IMR-90 (cell line): ENCODE measurements around the gene FBXW2. TPM values are rescaled to one million over a fixed set of nuclear protein-coding genes. Genes with fewer than 3 reads are reported as not detected.

ENCODE experiments used
- ATAC-seq: fragments of 200-7000 bp; cut with Tn5 transposase; 2 replicates; pipeline ENCODE4 v1.9.1; 2020; ENCODE audit warnings: low read depth, mild to moderate bottlenecking, moderate library complexity
- BruUV-seq: library from RNA; stranded (reverse); fragments of 400-500 nt; replicated peaks from 2 replicates; lab custom pipeline; 2021; lab: Mats Ljungman, UMichigan
- CTCF ChIA-PET: fragments of 300-600 bp; formaldehyde crosslinking; extraction: SDS; loops from one replicate; lab custom pipeline; 2021; ENCODE audit warnings: antibody characterized with exemption; lab: Yijun Ruan, JAX
- POLR2A ChIA-PET: fragments of 300-600 bp; sonication (Branson Sonifier 250); formaldehyde crosslinking; loops from one replicate; lab custom pipeline; 2022; ENCODE audit warnings: antibody characterized with exemption; ENCODE audit not compliant: unreplicated experiment; lab: Charles Lee
- DNase-seq: peaks from one replicate; pipeline ENCODE4 v3.0.0; 2013
- H2AFZ ChIP-seq: replicated peaks from 2 replicates; pipeline ENCODE3; 2013; ENCODE audit warnings: low read length, mild to moderate bottlenecking; ENCODE audit not compliant: poor library complexity
- H2AK5ac ChIP-seq: 2 replicates; pipeline ENCODE4 v1.6.1; 2013; ENCODE audit warnings: low read depth, low read length, inconsistent platforms
- H2AK9ac ChIP-seq: replicated peaks from 2 replicates; pipeline ENCODE3; 2013; ENCODE audit warnings: mild to moderate bottlenecking, low read depth, low read length, moderate library complexity; ENCODE audit not compliant: poor library complexity
- H2BK120ac ChIP-seq: 2 replicates; pipeline ENCODE4 v1.6.1; 2013; ENCODE audit warnings: low read depth, low read length, inconsistent platforms
- H2BK15ac ChIP-seq: 3 replicates; pipeline ENCODE4 v1.6.1; 2013; ENCODE audit warnings: low read depth, low read length, inconsistent platforms
- H2BK20ac ChIP-seq: 2 replicates; pipeline ENCODE4 v1.6.1; 2013; ENCODE audit warnings: low read depth, mild to moderate bottlenecking, inconsistent platforms, low read length, moderate library complexity
- H2BK5ac ChIP-seq: 2 replicates; pipeline ENCODE4 v1.6.1; 2013; ENCODE audit warnings: mild to moderate bottlenecking, low read depth, low read length, inconsistent platforms; ENCODE audit not compliant: poor library complexity, severe bottlenecking
- H3K14ac ChIP-seq: replicated peaks from 2 replicates; pipeline ENCODE4 v1.6.1; 2013; ENCODE audit warnings: low read depth, low read length, inconsistent platforms
- H3K18ac ChIP-seq: 2 replicates; pipeline ENCODE4 v1.6.1; 2013; ENCODE audit warnings: low read depth, low read length, control low read depth
- H3K23ac ChIP-seq: 2 replicates; pipeline ENCODE4 v1.6.1; 2013; ENCODE audit warnings: low read depth, low read length, inconsistent platforms
- H3K27ac ChIP-seq: 2 replicates; pipeline ENCODE4 v1.5.1; 2013; ENCODE audit warnings: mild to moderate bottlenecking, control low read depth, low read length; ENCODE audit not compliant: insufficient read depth
- H3K27me3 ChIP-seq: 2 replicates; pipeline ENCODE4 v1.6.1; 2013; ENCODE audit warnings: low read length; ENCODE audit not compliant: control insufficient read depth, insufficient read depth
- H3K36me3 ChIP-seq: 2 replicates; pipeline ENCODE4 v1.6.1; 2013; ENCODE audit warnings: low read length, mixed read lengths; ENCODE audit not compliant: control insufficient read depth, insufficient read depth
- H3K4ac ChIP-seq: 2 replicates; pipeline ENCODE4 v1.6.1; 2013; ENCODE audit warnings: low read depth, low read length, inconsistent platforms
- H3K4me1 ChIP-seq: 2 replicates; pipeline ENCODE4 v1.6.1; 2013; ENCODE audit warnings: low read length, mixed read lengths; ENCODE audit not compliant: control insufficient read depth, insufficient read depth
- H3K4me2 ChIP-seq: 2 replicates; pipeline ENCODE4 v1.6.1; 2013; ENCODE audit warnings: low read depth, mild to moderate bottlenecking, control low read depth, low read length, moderate library complexity
- H3K4me3 ChIP-seq: 2 replicates; pipeline ENCODE4 v1.5.1; 2013; ENCODE audit warnings: low read depth, mild to moderate bottlenecking, control low read depth, low read length, moderate library complexity; ENCODE audit not compliant: insufficient read depth
- H3K56ac ChIP-seq: 2 replicates; pipeline ENCODE4 v1.6.1; 2013; ENCODE audit warnings: low read length, inconsistent platforms; ENCODE audit not compliant: insufficient read depth; ENCODE audit errors: extremely low read depth
- H3K79me1 ChIP-seq, 2 experiments: 2 replicates each; pipeline ENCODE4 v1.6.1; 2013; ENCODE audit warnings: low read length in 2 of 2, inconsistent platforms in 1 of 2, low read depth in 1 of 2
- H3K9ac ChIP-seq: 2 replicates; pipeline ENCODE4 v1.6.1; 2013; ENCODE audit warnings: low read depth, low read length, control low read depth
- H3K9me1 ChIP-seq: 2 replicates; pipeline ENCODE4 v1.6.1; 2013; ENCODE audit warnings: low read length, inconsistent platforms; ENCODE audit not compliant: insufficient read depth
- H3K9me3 ChIP-seq: 2 replicates; pipeline ENCODE4 v1.6.1; 2013; ENCODE audit warnings: low read length; ENCODE audit not compliant: control insufficient read depth, insufficient read depth
- H4K20me1 ChIP-seq: 2 replicates; pipeline ENCODE4 v1.6.1; 2013; ENCODE audit warnings: low read length, inconsistent platforms; ENCODE audit not compliant: insufficient read depth
- H4K5ac ChIP-seq: 2 replicates; pipeline ENCODE4 v1.6.1; 2013; ENCODE audit warnings: mild to moderate bottlenecking, low read depth, low read length, control low read depth
- H4K8ac ChIP-seq, 2 experiments: 2 replicates each; pipeline ENCODE4 v1.6.1; 2013; ENCODE audit warnings: low read depth in 2 of 2, low read length in 2 of 2, control low read depth in 1 of 2, inconsistent platforms in 1 of 2
- H4K91ac ChIP-seq: 2 replicates; pipeline ENCODE4 v1.6.1; 2013; ENCODE audit warnings: low read depth, low read length, inconsistent platforms; ENCODE audit not compliant: insufficient read depth
- BHLHE40 ChIP-seq: fragments of 150-350 bp; IDR thresholded peaks from 2 replicates; pipeline ENCODE4 v1.6.1; 2016; ENCODE audit warnings: mild to moderate bottlenecking, low read depth, low read length
- CEBPB ChIP-seq: IDR thresholded peaks from 2 replicates; pipeline ENCODE4 v1.6.1; 2012; ENCODE audit warnings: low read depth, low read length, improper control_type of control experiment
- CHD1 ChIP-seq: IDR thresholded peaks from 2 replicates; pipeline ENCODE4 v1.6.1; 2012; ENCODE audit warnings: low read depth, low read length, improper control_type of control experiment
- FOS ChIP-seq: fragments of 150-350 bp; IDR thresholded peaks from 2 replicates; pipeline ENCODE4 v1.6.1; 2016; ENCODE audit warnings: low read depth, low read length
- MAFK ChIP-seq: IDR thresholded peaks from 2 replicates; pipeline ENCODE4 v1.6.1; 2012; ENCODE audit warnings: low read depth, low read length, improper control_type of control experiment
- MAZ ChIP-seq: IDR thresholded peaks from 2 replicates; pipeline ENCODE4 v1.6.1; 2012; ENCODE audit warnings: low read depth, mild to moderate bottlenecking, low read length, improper control_type of control experiment, moderate library complexity, borderline replicate concordance
- MXI1 ChIP-seq: IDR thresholded peaks from 2 replicates; pipeline ENCODE4 v1.6.1; 2012; ENCODE audit warnings: low read depth, mild to moderate bottlenecking, low read length, moderate library complexity, borderline replicate concordance
- NFE2L2 ChIP-seq: fragments of 150-350 bp; IDR thresholded peaks from 2 replicates; pipeline ENCODE4 v1.6.1; 2016; ENCODE audit warnings: low read depth, mild to moderate bottlenecking, low read length
- POLR2A ChIP-seq: IDR thresholded peaks from 2 replicates; pipeline ENCODE4 v1.6.1; 2012; ENCODE audit warnings: mild to moderate bottlenecking, low read depth, low read length
- RAD21 ChIP-seq: IDR thresholded peaks from 2 replicates; pipeline ENCODE4 v1.6.1; 2012; ENCODE audit warnings: low read length, improper control_type of control experiment
- RCOR1 ChIP-seq: IDR thresholded peaks from 2 replicates; pipeline ENCODE4 v1.6.1; 2012; ENCODE audit warnings: mild to moderate bottlenecking, low read length, improper control_type of control experiment; ENCODE audit not compliant: insufficient replicate concordance
- RFX5 ChIP-seq: IDR thresholded peaks from 2 replicates; pipeline ENCODE4 v1.8.0; 2012; ENCODE audit warnings: low read depth, mild to moderate bottlenecking, low read length, moderate library complexity
- SMC3 ChIP-seq: fragments of 150-350 bp; IDR thresholded peaks from 2 replicates; pipeline ENCODE4 v1.6.1; 2016; ENCODE audit warnings: low read depth, mild to moderate bottlenecking, antibody characterized with exemption, low read length, moderate library complexity
- WGBS, 2 experiments: methylation state at CpG; one replicate each; pipeline versions ENCODE4 v1.1.5 to v1.1.7; 2013; ENCODE audit warnings: missing lambda C conversion rate in 2 of 2; ENCODE audit not compliant: insufficient read length in 1 of 2; ENCODE audit errors: extremely low coverage in 2 of 2; 5-methylcytosine and 5-hydroxymethylcytosine counted together
- dilution Hi-C: fragments of 300-500 bp; cut with HindIII; formaldehyde crosslinking; loops from one replicate; pipeline ENCODE4 v1.14.3; 2018; ENCODE audit warnings: low sequenced_read_pairs; ENCODE audit not compliant: unreplicated experiment
- in situ Hi-C: fragments of 300-500 bp; cut with MboI; formaldehyde crosslinking; loops from 3 replicates; pipeline ENCODE4 v1.14.3; 2019; ENCODE audit warnings: low sequenced_read_pairs, inconsistent platforms, mixed read lengths
- intact Hi-C: fragments of 100-400 bp; cut with micrococcal nuclease; formaldehyde crosslinking; loops from 2 replicates; pipeline ENCODE4 v1.10.0; 2022
- polyA plus RNA-seq, 3 experiments: library from polyadenylated mRNA; depleted of rRNA; stranded (reverse); fragments of >200 nt; gene quantifications; 2 replicates each; pipeline ENCODE4 v1.2.3, GENCODE V29; 2012; ENCODE audit warnings: low replicate concordance in 1 of 3
- total RNA-seq: library from RNA; depleted of rRNA; stranded (reverse); fragments of >200 nt; gene quantifications from 2 replicates; pipeline ENCODE4 v1.2.3, GENCODE V29; 2012
- TF ChIP-seq, protein P1 (sequence below): fragments of 150-350 bp; IDR thresholded peaks from 2 replicates; pipeline ENCODE4 v1.6.1; 2016; ENCODE audit warnings: low read depth, mild to moderate bottlenecking, low read length, moderate library complexity, borderline replicate concordance
- TF ChIP-seq, protein P2 (sequence below): conservative IDR thresholded peaks from 2 replicates; pipeline ENCODE4 v1.5.1; 2012; ENCODE audit warnings: mild to moderate bottlenecking, low read depth, low read length, improper control_type of control experiment
- TF ChIP-seq, protein P3 (sequence below): fragments of 150-350 bp; IDR thresholded peaks from 2 replicates; pipeline ENCODE4 v1.6.1; 2017; ENCODE audit warnings: mild to moderate bottlenecking, antibody characterized with exemption, low read length, low read depth

Gene FBXW2
- total and polyA plus RNA-seq, 2 of the 4 experiments (the other 2 are of a cell fraction): 27.1 to 43.5 TPM

DNA sequence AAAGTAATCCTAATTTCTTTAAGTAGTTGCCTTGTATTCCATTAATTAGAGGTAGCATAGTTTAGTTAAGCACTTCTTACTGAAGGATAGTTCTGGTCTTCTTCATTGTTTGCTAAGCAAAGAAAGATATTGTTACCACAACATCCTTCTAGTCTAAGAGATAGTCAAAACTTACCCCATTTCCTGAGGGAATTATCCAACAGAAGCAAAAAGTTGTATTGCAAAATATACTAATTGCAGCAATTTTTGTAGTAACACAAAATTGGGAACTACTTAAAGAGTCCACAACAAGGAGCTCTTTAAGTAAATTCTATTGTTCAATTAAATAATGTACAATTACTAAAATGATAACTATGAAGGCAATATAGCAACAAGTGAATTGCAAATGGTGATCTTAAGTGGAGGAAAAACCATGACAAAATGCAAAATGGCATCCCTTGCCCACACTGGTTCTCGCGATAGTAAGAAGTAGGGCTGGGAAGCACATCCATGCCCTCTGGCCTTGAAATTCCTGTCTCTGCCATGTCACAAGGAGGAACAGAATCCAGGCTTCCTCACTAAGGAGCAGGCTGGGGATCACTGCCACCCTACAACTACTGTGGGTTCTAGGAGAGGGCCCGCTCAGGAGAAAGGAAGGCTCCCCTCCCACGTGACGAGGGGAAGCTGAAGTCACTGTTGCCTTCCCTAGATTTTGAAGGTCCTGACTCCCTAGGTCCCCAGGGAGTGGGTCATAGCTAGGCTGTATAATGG, 55.6 kb downstream of the FBXW2 start:
- Histone ChIP-seq H2BK15ac (no peak overlapping the region), H3K27me3 (no peaks in the 10 kb centered on the region), H3K4me2 (no peak overlapping the region), H3K9me3 (no peaks in the 10 kb centered on the region), H2AK9ac (peak overlapping the region; percentile 65), H3K4me1 (peaks cover 14% of the 10 kb centered on the region), H3K36me3 (no peaks in the 10 kb centered on the region), H4K5ac (no peak overlapping the region), H3K9me1 (no peaks in the 10 kb centered on the region), H4K20me1 (no peaks in the 10 kb centered on the region), H2AFZ (no peak overlapping the region), H3K4ac (no peak overlapping the region), H3K23ac (no peak overlapping the region), H2BK5ac (no peak overlapping the region), H4K8ac (no peak overlapping the region), H3K9ac (no peak overlapping the region), H3K79me1 (no peaks in the 10 kb centered on the region), H3K4me3 (no peak overlapping the region), H4K91ac (no peak overlapping the region), H2AK5ac (peak overlapping the region; percentile 48; the same call in 1 of the 2 replicates), H2BK120ac (no peak overlapping the region; the same call in 1 of the 2 replicates), H3K14ac (no peak overlapping the region), H3K56ac (no peak overlapping the region), H2BK20ac (no peak overlapping the region), H3K27ac (no peak overlapping the region), H3K18ac (no peak overlapping the region)
- in situ Hi-C loops (no loop called here), intact Hi-C loops (no loop called here), dilution Hi-C loops (no loop called here)
- ChIA-PET CTCF (no interaction called here), POLR2A (no interaction called here)
- BruUV-seq: no TSS peak
- TF ChIP-seq MXI1 (no peak), SMC3 (no peak), POLR2A (no peak), MAFK (no peak), CEBPB (no peak), NFE2L2 (no peak), RFX5 (no peak), RCOR1 (no peak), MAZ (no peak), FOS (no peak), RAD21 (no peak), BHLHE40 (no peak), CHD1 (no peak)
- TF ChIP-seq, protein P1, sequence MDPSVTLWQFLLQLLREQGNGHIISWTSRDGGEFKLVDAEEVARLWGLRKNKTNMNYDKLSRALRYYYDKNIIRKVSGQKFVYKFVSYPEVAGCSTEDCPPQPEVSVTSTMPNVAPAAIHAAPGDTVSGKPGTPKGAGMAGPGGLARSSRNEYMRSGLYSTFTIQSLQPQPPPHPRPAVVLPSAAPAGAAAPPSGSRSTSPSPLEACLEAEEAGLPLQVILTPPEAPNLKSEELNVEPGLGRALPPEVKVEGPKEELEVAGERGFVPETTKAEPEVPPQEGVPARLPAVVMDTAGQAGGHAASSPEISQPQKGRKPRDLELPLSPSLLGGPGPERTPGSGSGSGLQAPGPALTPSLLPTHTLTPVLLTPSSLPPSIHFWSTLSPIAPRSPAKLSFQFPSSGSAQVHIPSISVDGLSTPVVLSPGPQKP: no peak
- TF ChIP-seq, protein P2, sequence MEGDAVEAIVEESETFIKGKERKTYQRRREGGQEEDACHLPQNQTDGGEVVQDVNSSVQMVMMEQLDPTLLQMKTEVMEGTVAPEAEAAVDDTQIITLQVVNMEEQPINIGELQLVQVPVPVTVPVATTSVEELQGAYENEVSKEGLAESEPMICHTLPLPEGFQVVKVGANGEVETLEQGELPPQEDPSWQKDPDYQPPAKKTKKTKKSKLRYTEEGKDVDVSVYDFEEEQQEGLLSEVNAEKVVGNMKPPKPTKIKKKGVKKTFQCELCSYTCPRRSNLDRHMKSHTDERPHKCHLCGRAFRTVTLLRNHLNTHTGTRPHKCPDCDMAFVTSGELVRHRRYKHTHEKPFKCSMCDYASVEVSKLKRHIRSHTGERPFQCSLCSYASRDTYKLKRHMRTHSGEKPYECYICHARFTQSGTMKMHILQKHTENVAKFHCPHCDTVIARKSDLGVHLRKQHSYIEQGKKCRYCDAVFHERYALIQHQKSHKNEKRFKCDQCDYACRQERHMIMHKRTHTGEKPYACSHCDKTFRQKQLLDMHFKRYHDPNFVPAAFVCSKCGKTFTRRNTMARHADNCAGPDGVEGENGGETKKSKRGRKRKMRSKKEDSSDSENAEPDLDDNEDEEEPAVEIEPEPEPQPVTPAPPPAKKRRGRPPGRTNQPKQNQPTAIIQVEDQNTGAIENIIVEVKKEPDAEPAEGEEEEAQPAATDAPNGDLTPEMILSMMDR: no peak
- TF ChIP-seq, protein P3, sequence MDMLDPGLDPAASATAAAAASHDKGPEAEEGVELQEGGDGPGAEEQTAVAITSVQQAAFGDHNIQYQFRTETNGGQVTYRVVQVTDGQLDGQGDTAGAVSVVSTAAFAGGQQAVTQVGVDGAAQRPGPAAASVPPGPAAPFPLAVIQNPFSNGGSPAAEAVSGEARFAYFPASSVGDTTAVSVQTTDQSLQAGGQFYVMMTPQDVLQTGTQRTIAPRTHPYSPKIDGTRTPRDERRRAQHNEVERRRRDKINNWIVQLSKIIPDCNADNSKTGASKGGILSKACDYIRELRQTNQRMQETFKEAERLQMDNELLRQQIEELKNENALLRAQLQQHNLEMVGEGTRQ: no peak
- no peak for DNase-seq
- WGBS, 2 experiments: no CpG with 5 or more reads among the region's 5 CpGs
- ATAC-seq: no peak
